GM12891 (cell line): ENCODE data around the gene ZNF678.

Experiments used
- POLR2A ChIP-seq: IDR thresholded peaks from 2 replicates; pipeline ENCODE4 v1.6.1; 2011; ENCODE audit warnings: low read depth, low read length, control low read depth
- POLR2AphosphoS5 ChIP-seq: IDR thresholded peaks from 2 replicates; pipeline ENCODE4 v1.6.1; 2011; ENCODE audit warnings: low read depth, low read length, control low read depth
- SPI1 ChIP-seq: IDR thresholded peaks from 2 replicates; pipeline ENCODE4 v1.6.1; 2011; ENCODE audit warnings: low read depth, low read length, control low read depth
- TAF1 ChIP-seq: IDR thresholded peaks from 2 replicates; pipeline ENCODE4 v1.6.1; 2011; ENCODE audit warnings: low read depth, low read length, control low read depth

DNA sequence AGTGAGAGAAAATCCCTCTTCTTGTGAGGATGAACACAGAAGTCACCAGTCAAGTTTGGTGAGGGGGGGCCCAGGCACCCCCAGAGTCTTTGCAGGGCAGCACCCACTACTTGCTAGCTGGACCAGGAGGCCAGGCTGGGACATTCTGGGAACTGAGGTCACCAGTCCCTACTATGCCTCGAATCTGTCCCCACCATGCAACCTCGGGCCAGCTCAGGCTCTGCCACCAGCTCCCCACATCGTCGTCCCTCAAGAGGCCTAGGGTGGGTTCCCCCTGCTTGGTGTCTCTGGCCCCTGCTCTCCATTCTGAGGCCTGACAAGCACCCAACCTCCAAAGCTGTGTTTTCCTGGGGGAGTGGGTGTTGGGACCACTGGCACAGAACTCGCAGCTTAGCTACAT is 22.2 kb upstream of the ZNF678 start:
- TF ChIP-seq POLR2A = no peak
- no peak for TF ChIP-seq TAF1
- TF ChIP-seq POLR2AphosphoS5 = no peak
- TF ChIP-seq SPI1 = no peak
